ENCODE results near the gene UBE2C. TPM values are rescaled to one million over a fixed set of nuclear protein-coding genes. Genes with fewer than 3 reads are reported as not detected.

UBE2C gene
- polyA plus RNA-seq, 1 donor from 2014 or later: 2.5 TPM

GRCh38 chr20:45816951-45817350 lies 4.5 kb downstream of the UBE2C start:
- Histone ChIP-seq H3K9ac (ENCODE audit: low read length) (no peak overlapping the region), H2AFZ (ENCODE audit: low read depth, low read length) (no peak overlapping the region), H3K79me2 (replicated peaks; ENCODE audit: insufficient read depth, low read length) (peaks cover 9% of the 10 kb centered on the region), H3K27me3 (ENCODE audit: insufficient read depth, low read depth, low read length) (no peaks in the 10 kb centered on the region), H3K4me3 (ENCODE audit: low read length) (no peak overlapping the region), H3K9me3 (ENCODE audit: low read length) (no peaks in the 10 kb centered on the region), H3K9me2 (ENCODE audit: insufficient read depth, low read length) (no peaks in the 10 kb centered on the region), H3K36me3 (ENCODE audit: insufficient read depth, low read length) (no peaks in the 10 kb centered on the region), H3K4me2 (ENCODE audit: low read length) (no peak overlapping the region), H3K27ac (ENCODE audit: low read length) (no peak overlapping the region), H4K20me1 (ENCODE audit: insufficient read depth) (no peaks in the 10 kb centered on the region), H3F3A (ENCODE audit: insufficient read depth, low read length, poor library complexity, severe bottlenecking) (no peaks in the 10 kb centered on the region)
- TF ChIP-seq TAF1 (IDR thresholded peaks at IDR 0.05; ENCODE audit: low read depth) (no peak), EZH2 (IDR thresholded peaks at IDR 0.05; ENCODE audit: borderline replicate concordance, insufficient read depth, low read length, poor library complexity, severe bottlenecking) (no peak), EP300 (conservative IDR thresholded peaks at IDR 0.05; ENCODE audit: poor library complexity, severe bottlenecking) (no peak), SMC3 (conservative IDR thresholded peaks at IDR 0.05; ENCODE audit: poor library complexity) (no peak), POLR2AphosphoS5 (IDR thresholded peaks at IDR 0.05) (no peak), RAD21 (conservative IDR thresholded peaks at IDR 0.05) (no peak), MXI1 (conservative IDR thresholded peaks at IDR 0.05; ENCODE audit: poor library complexity, severe bottlenecking) (no peak)
- TF ChIP-seq, protein P1, sequence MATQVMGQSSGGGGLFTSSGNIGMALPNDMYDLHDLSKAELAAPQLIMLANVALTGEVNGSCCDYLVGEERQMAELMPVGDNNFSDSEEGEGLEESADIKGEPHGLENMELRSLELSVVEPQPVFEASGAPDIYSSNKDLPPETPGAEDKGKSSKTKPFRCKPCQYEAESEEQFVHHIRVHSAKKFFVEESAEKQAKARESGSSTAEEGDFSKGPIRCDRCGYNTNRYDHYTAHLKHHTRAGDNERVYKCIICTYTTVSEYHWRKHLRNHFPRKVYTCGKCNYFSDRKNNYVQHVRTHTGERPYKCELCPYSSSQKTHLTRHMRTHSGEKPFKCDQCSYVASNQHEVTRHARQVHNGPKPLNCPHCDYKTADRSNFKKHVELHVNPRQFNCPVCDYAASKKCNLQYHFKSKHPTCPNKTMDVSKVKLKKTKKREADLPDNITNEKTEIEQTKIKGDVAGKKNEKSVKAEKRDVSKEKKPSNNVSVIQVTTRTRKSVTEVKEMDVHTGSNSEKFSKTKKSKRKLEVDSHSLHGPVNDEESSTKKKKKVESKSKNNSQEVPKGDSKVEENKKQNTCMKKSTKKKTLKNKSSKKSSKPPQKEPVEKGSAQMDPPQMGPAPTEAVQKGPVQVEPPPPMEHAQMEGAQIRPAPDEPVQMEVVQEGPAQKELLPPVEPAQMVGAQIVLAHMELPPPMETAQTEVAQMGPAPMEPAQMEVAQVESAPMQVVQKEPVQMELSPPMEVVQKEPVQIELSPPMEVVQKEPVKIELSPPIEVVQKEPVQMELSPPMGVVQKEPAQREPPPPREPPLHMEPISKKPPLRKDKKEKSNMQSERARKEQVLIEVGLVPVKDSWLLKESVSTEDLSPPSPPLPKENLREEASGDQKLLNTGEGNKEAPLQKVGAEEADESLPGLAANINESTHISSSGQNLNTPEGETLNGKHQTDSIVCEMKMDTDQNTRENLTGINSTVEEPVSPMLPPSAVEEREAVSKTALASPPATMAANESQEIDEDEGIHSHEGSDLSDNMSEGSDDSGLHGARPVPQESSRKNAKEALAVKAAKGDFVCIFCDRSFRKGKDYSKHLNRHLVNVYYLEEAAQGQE (IDR thresholded peaks at IDR 0.05; ENCODE audit: borderline replicate concordance): no peak
- TF ChIP-seq, protein P2, sequence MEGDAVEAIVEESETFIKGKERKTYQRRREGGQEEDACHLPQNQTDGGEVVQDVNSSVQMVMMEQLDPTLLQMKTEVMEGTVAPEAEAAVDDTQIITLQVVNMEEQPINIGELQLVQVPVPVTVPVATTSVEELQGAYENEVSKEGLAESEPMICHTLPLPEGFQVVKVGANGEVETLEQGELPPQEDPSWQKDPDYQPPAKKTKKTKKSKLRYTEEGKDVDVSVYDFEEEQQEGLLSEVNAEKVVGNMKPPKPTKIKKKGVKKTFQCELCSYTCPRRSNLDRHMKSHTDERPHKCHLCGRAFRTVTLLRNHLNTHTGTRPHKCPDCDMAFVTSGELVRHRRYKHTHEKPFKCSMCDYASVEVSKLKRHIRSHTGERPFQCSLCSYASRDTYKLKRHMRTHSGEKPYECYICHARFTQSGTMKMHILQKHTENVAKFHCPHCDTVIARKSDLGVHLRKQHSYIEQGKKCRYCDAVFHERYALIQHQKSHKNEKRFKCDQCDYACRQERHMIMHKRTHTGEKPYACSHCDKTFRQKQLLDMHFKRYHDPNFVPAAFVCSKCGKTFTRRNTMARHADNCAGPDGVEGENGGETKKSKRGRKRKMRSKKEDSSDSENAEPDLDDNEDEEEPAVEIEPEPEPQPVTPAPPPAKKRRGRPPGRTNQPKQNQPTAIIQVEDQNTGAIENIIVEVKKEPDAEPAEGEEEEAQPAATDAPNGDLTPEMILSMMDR (IDR thresholded peaks at IDR 0.05; ENCODE audit: poor library complexity, severe bottlenecking): no peak

DNA sequence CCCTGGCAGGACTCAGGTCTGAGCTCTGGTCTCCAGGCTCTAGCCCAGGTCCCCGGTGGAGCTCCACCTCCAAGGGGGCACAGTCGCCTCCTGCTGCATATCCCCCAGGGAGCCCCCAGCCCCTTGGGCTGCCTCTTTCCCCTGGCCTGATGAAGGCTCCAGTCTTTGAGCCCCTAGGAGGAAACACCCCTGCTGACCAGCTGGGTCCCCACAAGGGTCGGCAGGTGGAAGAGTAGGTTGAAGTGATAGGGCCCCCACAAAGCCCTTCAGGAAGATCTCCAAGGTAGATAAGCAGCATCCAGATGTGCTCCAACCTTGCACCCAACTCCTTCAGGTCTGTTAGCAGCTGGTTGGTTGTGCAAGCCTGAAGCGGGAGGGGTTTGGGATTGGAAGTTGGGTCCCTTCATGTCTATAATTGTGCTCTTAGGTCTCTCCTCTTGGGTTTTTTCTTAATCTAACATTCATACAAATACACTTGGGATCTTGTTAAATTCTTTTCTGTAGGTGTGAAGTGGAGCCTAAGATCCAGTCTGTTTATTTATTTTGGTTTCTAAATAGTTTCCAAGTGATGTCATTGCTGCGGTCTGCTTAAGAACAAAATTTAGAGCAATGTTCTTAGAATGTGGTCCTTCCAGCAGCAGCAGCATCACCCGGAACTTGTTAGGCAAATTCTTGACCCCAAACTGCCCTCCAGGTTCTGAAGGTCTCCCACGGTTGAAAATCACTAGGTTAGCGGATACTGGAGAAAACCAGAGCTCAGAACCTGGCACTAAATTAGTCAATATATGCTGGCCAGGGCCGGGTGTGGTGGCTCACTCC lies 5.1 kb downstream of the UBE2C start:
- no peaks in the 10 kb centered on the region for H3K36me3 ChIP-seq (ENCODE audit: insufficient read depth, low read length)
- no peaks in the 10 kb centered on the region for H3K9me3 ChIP-seq (ENCODE audit: low read length)
- H3K4me3 ChIP-seq (ENCODE audit: low read length): no peak overlapping the region
- TF ChIP-seq RAD21 (conservative IDR thresholded peaks at IDR 0.05) (no peak), EP300 (conservative IDR thresholded peaks at IDR 0.05; ENCODE audit: poor library complexity, severe bottlenecking) (no peak), EZH2 (IDR thresholded peaks at IDR 0.05; ENCODE audit: borderline replicate concordance, insufficient read depth, low read length, poor library complexity, severe bottlenecking) (no peak), SMC3 (conservative IDR thresholded peaks at IDR 0.05; ENCODE audit: poor library complexity) (no peak), TAF1 (IDR thresholded peaks at IDR 0.05; ENCODE audit: low read depth) (no peak), MXI1 (conservative IDR thresholded peaks at IDR 0.05; ENCODE audit: poor library complexity, severe bottlenecking) (no peak), POLR2AphosphoS5 (IDR thresholded peaks at IDR 0.05) (no peak)
- TF ChIP-seq, protein P1 (IDR thresholded peaks at IDR 0.05; ENCODE audit: borderline replicate concordance): no peak
- TF ChIP-seq, protein P2 (IDR thresholded peaks at IDR 0.05; ENCODE audit: poor library complexity, severe bottlenecking): no peak
- peaks cover 7% of the 10 kb centered on the region for H3K79me2 ChIP-seq (replicated peaks; ENCODE audit: insufficient read depth, low read length)
- no peak overlapping the region for H3K4me2 ChIP-seq (ENCODE audit: low read length)
- H2AFZ ChIP-seq (ENCODE audit: low read depth, low read length): no peak overlapping the region
- H3K9me2 ChIP-seq (ENCODE audit: insufficient read depth, low read length): no peaks in the 10 kb centered on the region
- H3F3A ChIP-seq (ENCODE audit: insufficient read depth, low read length, poor library complexity, severe bottlenecking): no peaks in the 10 kb centered on the region
- H3K27me3 ChIP-seq (ENCODE audit: insufficient read depth, low read depth, low read length): no peaks in the 10 kb centered on the region
- no peak overlapping the region for H3K9ac ChIP-seq (ENCODE audit: low read length)
- no peaks in the 10 kb centered on the region for H4K20me1 ChIP-seq (ENCODE audit: insufficient read depth)
- no peak overlapping the region for H3K27ac ChIP-seq (ENCODE audit: low read length)

Data from neural cell (in vitro differentiated cells).